GM23248 (cell line): ENCODE measurements around the gene TAF10.

ENCODE experiments used
- EZH2 ChIP-seq: fragments of 200-600 bp; sonication (generic); IDR thresholded peaks from 2 replicates; pipeline ENCODE4 v1.6.1; 2018; ENCODE audit warnings: antibody characterized with exemption, mild to moderate bottlenecking; ENCODE audit not compliant: insufficient read depth, poor library complexity, severe bottlenecking
- EZH2phosphoT487 ChIP-seq: fragments of 200-600 bp; sonication (generic); IDR thresholded peaks from 2 replicates; pipeline ENCODE4 v1.6.1; 2018; ENCODE audit warnings: antibody characterized with exemption, moderate library complexity, mild to moderate bottlenecking, low read depth; ENCODE audit not compliant: insufficient read depth

DNA sequence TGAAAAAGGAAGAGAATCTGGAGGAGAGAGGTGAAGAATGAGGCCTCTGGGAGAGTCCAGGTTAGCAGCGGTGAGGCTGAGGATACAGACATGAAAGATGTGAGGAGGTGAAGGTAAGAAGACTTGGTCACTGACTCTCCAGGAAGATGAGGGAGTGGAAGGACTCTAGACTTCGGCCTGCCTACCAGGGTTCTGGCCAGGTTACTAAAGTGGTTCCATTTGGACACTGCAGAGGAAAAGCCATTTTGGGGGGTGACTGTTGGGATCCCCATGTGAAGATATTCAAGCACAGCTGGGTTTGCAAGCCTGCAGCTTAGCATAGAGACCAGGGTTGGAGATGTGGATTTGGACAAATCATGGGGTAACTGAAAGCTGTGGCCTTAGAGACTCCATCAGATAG, 35.8 kb upstream of the TAF10 start:
- TF ChIP-seq EZH2 (no peak), EZH2phosphoT487 (no peak)
